GM23338 (cell line): ENCODE data around the gene FNIP2. TPM values are rescaled to one million over a fixed set of nuclear protein-coding genes. Genes with fewer than 3 reads are reported as not detected.

Source experiments
- ATAC-seq: fragments of 200-7000 bp; cut with Tn5 transposase; 3 replicates; pipeline ENCODE4 v1.9.1; 2020
- DNase-seq: peaks from one replicate; pipeline ENCODE4 v3.0.0-alpha.2; 2015; ENCODE audit warnings: low spot score
- H2AFZ ChIP-seq: fragments of 200-600 bp; sonication (generic); 2 replicates; pipeline ENCODE4 v1.8.0; 2016; ENCODE audit warnings: antibody characterized with exemption, mild to moderate bottlenecking, moderate library complexity
- H3F3A ChIP-seq: fragments of 200-600 bp; sonication (generic); replicated peaks from 2 replicates; pipeline ENCODE4 v1.8.0; 2017; ENCODE audit warnings: antibody characterized with exemption, mixed run types, low read depth
- H3K27ac ChIP-seq: fragments of 200-600 bp; sonication (generic); 2 replicates; pipeline ENCODE4 v1.6.1; 2016; ENCODE audit warnings: low read depth
- H3K27me3 ChIP-seq: fragments of 200-600 bp; sonication (generic); 2 replicates; pipeline ENCODE4 v1.8.0; 2016; ENCODE audit warnings: mild to moderate bottlenecking, mixed run types, moderate library complexity; ENCODE audit not compliant: insufficient read depth
- H3K36me3 ChIP-seq: fragments of 200-600 bp; sonication (generic); 2 replicates; pipeline ENCODE4 v1.8.0; 2016; ENCODE audit warnings: mild to moderate bottlenecking; ENCODE audit not compliant: insufficient read depth
- H3K4me1 ChIP-seq: fragments of 200-600 bp; sonication (generic); 2 replicates; pipeline ENCODE4 v1.8.0; 2016; ENCODE audit warnings: mild to moderate bottlenecking, moderate library complexity; ENCODE audit not compliant: insufficient read depth
- H3K4me2 ChIP-seq: fragments of 200-600 bp; sonication (generic); 2 replicates; pipeline ENCODE4 v1.7.1; 2017; ENCODE audit warnings: mixed run types
- H3K4me3 ChIP-seq: fragments of 200-600 bp; sonication (generic); 2 replicates; pipeline ENCODE4 v1.6.1; 2016; ENCODE audit warnings: mixed run types
- H3K79me2 ChIP-seq: fragments of 200-600 bp; sonication (generic); replicated peaks from 2 replicates; pipeline ENCODE4 v1.8.0; 2017; ENCODE audit warnings: mild to moderate bottlenecking; ENCODE audit not compliant: insufficient read depth
- H3K9me2 ChIP-seq: fragments of 200-600 bp; sonication (generic); 2 replicates; pipeline ENCODE4 v1.8.0; 2017; ENCODE audit not compliant: insufficient read depth
- H4K20me1 ChIP-seq: fragments of 200-600 bp; sonication (generic); replicated peaks from 2 replicates; pipeline ENCODE4 v1.8.0; 2017; ENCODE audit warnings: mild to moderate bottlenecking; ENCODE audit not compliant: insufficient read depth
- H3K27ac Mint-ChIP-seq: 2 replicates; pipeline ENCODE4 v1.8.0; 2020; ENCODE audit warnings: inconsistent platforms, mild to moderate bottlenecking, moderate library complexity, mixed read lengths
- H3K27me3 Mint-ChIP-seq: 3 replicates; pipeline ENCODE4 v1.8.0; 2022; ENCODE audit warnings: low read depth, mild to moderate bottlenecking, moderate library complexity, mixed read lengths, inconsistent platforms; ENCODE audit not compliant: insufficient read depth, poor library complexity
- H3K36me3 Mint-ChIP-seq: 3 replicates; pipeline ENCODE4 v1.8.0; 2021; ENCODE audit warnings: low read depth, mild to moderate bottlenecking, inconsistent platforms, moderate library complexity, mixed read lengths
- H3K4me1 Mint-ChIP-seq: 3 replicates; pipeline ENCODE4 v1.8.0; 2020; ENCODE audit warnings: mild to moderate bottlenecking, inconsistent platforms, mixed read lengths
- H3K4me3 Mint-ChIP-seq: 3 replicates; pipeline ENCODE4 v1.8.0; 2021; ENCODE audit warnings: moderate library complexity, mild to moderate bottlenecking, inconsistent platforms, mixed read lengths
- H3K9me3 Mint-ChIP-seq: 3 replicates; pipeline ENCODE4 v1.8.0; 2020; ENCODE audit warnings: moderate library complexity, mild to moderate bottlenecking, inconsistent platforms, mixed read lengths
- CREB1 ChIP-seq: fragments of 250-450 bp; sonication (Bioruptor Pico); IDR thresholded peaks from 2 replicates; pipeline ENCODE4 v1.5.0; 2020; ENCODE audit warnings: low read depth, mild to moderate bottlenecking, moderate library complexity
- CTCF ChIP-seq, 2 experiments: fragments of 200-600 bp in 1 of 2; sonication (generic) in 1 of 2; conservative IDR thresholded peaks; 2 replicates each; pipeline versions ENCODE4 v1.5.1 to v1.6.1; 2016 to 2017; ENCODE audit warnings: antibody characterized with exemption in 2 of 2, low read depth in 2 of 2, mild to moderate bottlenecking in 2 of 2, moderate library complexity in 1 of 2
- EZH2 ChIP-seq: fragments of 200-600 bp; sonication (generic); IDR thresholded peaks from one replicate; pipeline ENCODE4 v1.8.0; 2017; ENCODE audit warnings: antibody characterized with exemption, mild to moderate bottlenecking, low read depth; ENCODE audit not compliant: unreplicated experiment
- EZH2phosphoT487 ChIP-seq: fragments of 200-600 bp; sonication (generic); IDR thresholded peaks from one replicate; pipeline ENCODE4 v1.8.1; 2018; ENCODE audit warnings: antibody characterized with exemption; ENCODE audit not compliant: unreplicated experiment
- NANOG ChIP-seq: IDR thresholded peaks from 2 replicates; pipeline ENCODE4 v1.6.1; 2016; ENCODE audit warnings: antibody characterized with exemption, borderline replicate concordance
- POLR2AphosphoS5 ChIP-seq: IDR thresholded peaks from 2 replicates; pipeline ENCODE4 v1.6.1; 2016; ENCODE audit warnings: antibody characterized with exemption, low read depth
- REST ChIP-seq: IDR thresholded peaks from one replicate; pipeline ENCODE4 v1.6.1; 2018; ENCODE audit warnings: antibody characterized with exemption; ENCODE audit not compliant: unreplicated experiment
- STAT1 ChIP-seq: IDR thresholded peaks from one replicate; pipeline ENCODE4 v1.6.1; 2016; ENCODE audit warnings: antibody characterized with exemption; ENCODE audit not compliant: unreplicated experiment
- ZNF114 ChIP-seq: fragments of 250-450 bp; sonication (Bioruptor Pico); IDR thresholded peaks from 2 replicates; pipeline ENCODE4 v1.5.0; 2020; ENCODE audit warnings: mild to moderate bottlenecking, moderate library complexity
- ZNF331 ChIP-seq: fragments of 250-450 bp; sonication (Bioruptor Pico); IDR thresholded peaks from 2 replicates; pipeline ENCODE4 v1.5.0; 2020; ENCODE audit warnings: low read depth, mild to moderate bottlenecking, moderate library complexity
- polyA plus RNA-seq: library from polyadenylated mRNA; unstranded; fragments of >200 nt; fragmentation: Nextera tagmentation; extraction: Ambion mirVana; gene quantifications from 2 replicates; pipeline ENCODE4 v1.2.1, GENCODE V29; 2016
- total RNA-seq: library from RNA; depleted of rRNA; stranded (reverse); fragments of >200 nt; shearing (Covaris generic); gene quantifications from 2 replicates; pipeline ENCODE4 v1.2.3, GENCODE V29; 2014
- TF ChIP-seq, protein P1 (sequence below): IDR thresholded peaks from 2 replicates; pipeline ENCODE4 v1.6.1; 2016; ENCODE audit warnings: antibody characterized with exemption

The FNIP2 gene
- total and polyA plus RNA-seq, 2 experiments from 2014 or later, result 2.7 to 17.2 TPM

GRCh38 chr4:158914218-158914617 lies 145.4 kb downstream of the FNIP2 start (continued):
- TF ChIP-seq REST, result no peak
- TF ChIP-seq ZNF114, result no peak
- no peak for TF ChIP-seq EZH2phosphoT487
- TF ChIP-seq STAT1, result no peak
- TF ChIP-seq NANOG, result no peak
- TF ChIP-seq POLR2AphosphoS5, result no peak
- no peak for TF ChIP-seq EZH2
- TF ChIP-seq CREB1, result no peak

DNA sequence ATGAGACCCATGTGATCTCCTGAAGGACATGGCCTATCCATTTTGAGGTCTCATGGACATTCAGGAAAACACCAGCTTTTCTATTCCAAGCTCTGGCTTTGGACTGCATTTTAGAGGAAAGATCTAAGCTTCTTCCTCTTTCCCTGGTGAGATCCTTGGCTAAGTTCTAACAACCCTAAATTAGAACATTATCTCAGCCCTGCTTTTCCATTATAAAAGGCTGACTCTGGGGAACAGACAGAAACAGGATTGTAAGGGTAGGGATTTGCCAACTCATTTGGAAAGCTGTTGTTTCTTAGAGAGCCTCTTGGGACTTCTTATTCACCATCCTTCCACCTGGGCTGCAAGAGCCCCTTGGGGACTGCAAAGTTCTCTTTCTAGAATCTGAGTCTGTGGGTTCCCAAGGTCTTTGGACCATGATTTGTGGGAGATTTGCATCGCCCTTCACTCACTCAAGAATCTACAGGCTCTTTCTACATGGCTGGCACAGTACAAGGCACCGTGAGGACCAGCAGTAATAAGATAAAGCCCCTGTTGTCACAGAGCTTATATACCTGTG lies 146.9 kb downstream of the FNIP2 start:
- ATAC-seq (no peak), DNase-seq (no peak)
- no peak overlapping the region for H2AFZ ChIP-seq
- H3F3A ChIP-seq, result no peaks in the 10 kb centered on the region
- H3K36me3 Mint-ChIP-seq, result peaks cover 7% of the 10 kb centered on the region
- peaks cover 8% of the 10 kb centered on the region for H3K9me3 Mint-ChIP-seq
- H3K4me2 ChIP-seq, result no peak overlapping the region
- H3K27me3 ChIP-seq, result no peaks in the 10 kb centered on the region
- no peaks in the 10 kb centered on the region for H3K79me2 ChIP-seq
- no peaks in the 10 kb centered on the region for H3K4me1 ChIP-seq
- H3K4me3 Mint-ChIP-seq, result no peak overlapping the region
- no peak overlapping the region for H3K27ac Mint-ChIP-seq
- H3K9me2 ChIP-seq, result peaks cover 5% of the 10 kb centered on the region; the same call in 1 of the 2 replicates
- H3K4me3 ChIP-seq, result no peak overlapping the region
- H4K20me1 ChIP-seq, result no peaks in the 10 kb centered on the region
- H3K4me1 Mint-ChIP-seq, result peaks cover 10% of the 10 kb centered on the region
- no peaks in the 10 kb centered on the region for H3K36me3 ChIP-seq
- peaks cover 2% of the 10 kb centered on the region for H3K27me3 Mint-ChIP-seq
- no peak overlapping the region for H3K27ac ChIP-seq
- no peak for TF ChIP-seq ZNF114
- no peak for TF ChIP-seq NANOG
- no peak for TF ChIP-seq STAT1
- TF ChIP-seq, protein P1, sequence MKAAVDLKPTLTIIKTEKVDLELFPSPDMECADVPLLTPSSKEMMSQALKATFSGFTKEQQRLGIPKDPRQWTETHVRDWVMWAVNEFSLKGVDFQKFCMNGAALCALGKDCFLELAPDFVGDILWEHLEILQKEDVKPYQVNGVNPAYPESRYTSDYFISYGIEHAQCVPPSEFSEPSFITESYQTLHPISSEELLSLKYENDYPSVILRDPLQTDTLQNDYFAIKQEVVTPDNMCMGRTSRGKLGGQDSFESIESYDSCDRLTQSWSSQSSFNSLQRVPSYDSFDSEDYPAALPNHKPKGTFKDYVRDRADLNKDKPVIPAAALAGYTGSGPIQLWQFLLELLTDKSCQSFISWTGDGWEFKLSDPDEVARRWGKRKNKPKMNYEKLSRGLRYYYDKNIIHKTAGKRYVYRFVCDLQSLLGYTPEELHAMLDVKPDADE, result no peak
- no peak for TF ChIP-seq POLR2AphosphoS5
- TF ChIP-seq CTCF (conservative IDR thresholded peaks at IDR 0.05; ENCODE audit: low read depth in 2 of 2), result no peak
- no peak for TF ChIP-seq ZNF331
- TF ChIP-seq CREB1, result no peak
- TF ChIP-seq REST, result no peak
- no peak for TF ChIP-seq EZH2phosphoT487
